ENCODE results near the gene SMYD3. TPM values are rescaled to one million over a fixed set of nuclear protein-coding genes. Genes with fewer than 3 reads are reported as not detected.

The SMYD3 gene
- total and polyA plus RNA-seq, 2 donors (not counting 3 experiments of a cell fraction or from before 2014, with no cell fraction given): 16.0 to 32.1 TPM

DNA sequence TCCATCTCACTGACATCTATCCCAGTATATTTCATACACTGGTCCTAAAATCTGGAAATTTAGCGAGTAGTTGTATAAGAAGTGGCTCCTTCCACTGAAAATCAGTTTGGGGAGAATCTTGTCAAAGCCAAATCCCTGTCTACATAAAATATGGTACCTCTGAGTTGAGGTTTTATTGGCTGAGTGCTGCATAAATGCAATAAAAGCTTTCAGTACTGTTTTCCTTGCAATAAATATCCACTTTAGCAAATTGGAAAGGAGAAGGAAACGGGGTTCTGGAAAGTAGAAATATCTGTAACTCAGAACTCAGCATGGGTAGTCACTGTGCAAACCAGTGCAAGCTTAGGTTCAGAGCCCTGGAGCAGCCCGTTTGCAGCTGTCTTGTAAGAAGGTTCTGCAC lies 580.2 kb downstream of the SMYD3 start:
- no peak for DNase-seq (ENCODE audit: low read depth, low spot score)
- no peak for FAIRE-seq
- Histone ChIP-seq H3K27me3 (ENCODE audit: control insufficient read depth in 2 of 2, insufficient read depth in 2 of 2, low read length in 2 of 2) (no peaks in the 10 kb centered on the region), H3K79me2 (ENCODE audit: control insufficient read depth, insufficient read depth, low read length) (no peaks in the 10 kb centered on the region), H3K4me3 (replicated peaks in 1 of 3; ENCODE audit: insufficient read depth in 1 of 3, low read depth in 1 of 3, low read length in 3 of 3) (no peak overlapping the region), H3K9me1 (replicated peaks; ENCODE audit: control insufficient read depth, extremely low read depth, insufficient read depth, low read length) (no peaks in the 10 kb centered on the region), H3K27ac (ENCODE audit: insufficient read depth, low read depth, low read length) (no peak overlapping the region), H3K9me3 (replicated peaks; ENCODE audit: control insufficient read depth, insufficient read depth, low read length) (no peaks in the 10 kb centered on the region), H3K4me1 (ENCODE audit: control insufficient read depth, extremely low read depth, insufficient read depth, low read length) (no peaks in the 10 kb centered on the region), H3K36me3 (ENCODE audit: control insufficient read depth in 2 of 2, extremely low read depth in 1 of 2, insufficient read depth in 2 of 2, low read length in 2 of 2) (no peaks in the 10 kb centered on the region), H3K9ac (replicated peaks; ENCODE audit: extremely low read depth, insufficient read depth, low read length) (no peak overlapping the region), H2AFZ (ENCODE audit: low read depth, low read length) (no peak overlapping the region), H3K4me2 (ENCODE audit: insufficient read depth, low read length) (no peak overlapping the region), H4K20me1 (replicated peaks; ENCODE audit: control insufficient read depth, extremely low read depth, insufficient read depth, low read length) (no peaks in the 10 kb centered on the region)
- intact Hi-C loops (cut with micrococcal nuclease) (no loop called here), dilution Hi-C loops (cut with MboI; ENCODE audit: extremely low pct_ligation_motif_present, low sequenced_read_pairs) (no loop called here)
- ChIA-PET CTCF (no interaction called here), POLR2A (no interaction called here)
- TF ChIP-seq EZH2 (IDR thresholded peaks at IDR 0.05; ENCODE audit: borderline replicate concordance, low read depth, low read length, severe bottlenecking) (no peak), JUN (IDR thresholded peaks at IDR 0.05; ENCODE audit: borderline replicate concordance, insufficient read depth, insufficient read length, low read depth) (no peak), GATA2 (IDR thresholded peaks at IDR 0.05; ENCODE audit: insufficient read depth, insufficient read length, low read depth, low read length) (no peak), MYC (IDR thresholded peaks at IDR 0.05; ENCODE audit: low read depth, low read length) (no peak), FOS (IDR thresholded peaks at IDR 0.05; ENCODE audit: borderline replicate concordance, insufficient read depth, low read length) (no peak), POLR2AphosphoS5 (IDR thresholded peaks at IDR 0.05; ENCODE audit: insufficient read depth, low read depth, low read length) (no peak), POLR2A (IDR thresholded peaks at IDR 0.05; ENCODE audit: low read depth, low read length) (no peak)
- TF ChIP-seq, protein P1, sequence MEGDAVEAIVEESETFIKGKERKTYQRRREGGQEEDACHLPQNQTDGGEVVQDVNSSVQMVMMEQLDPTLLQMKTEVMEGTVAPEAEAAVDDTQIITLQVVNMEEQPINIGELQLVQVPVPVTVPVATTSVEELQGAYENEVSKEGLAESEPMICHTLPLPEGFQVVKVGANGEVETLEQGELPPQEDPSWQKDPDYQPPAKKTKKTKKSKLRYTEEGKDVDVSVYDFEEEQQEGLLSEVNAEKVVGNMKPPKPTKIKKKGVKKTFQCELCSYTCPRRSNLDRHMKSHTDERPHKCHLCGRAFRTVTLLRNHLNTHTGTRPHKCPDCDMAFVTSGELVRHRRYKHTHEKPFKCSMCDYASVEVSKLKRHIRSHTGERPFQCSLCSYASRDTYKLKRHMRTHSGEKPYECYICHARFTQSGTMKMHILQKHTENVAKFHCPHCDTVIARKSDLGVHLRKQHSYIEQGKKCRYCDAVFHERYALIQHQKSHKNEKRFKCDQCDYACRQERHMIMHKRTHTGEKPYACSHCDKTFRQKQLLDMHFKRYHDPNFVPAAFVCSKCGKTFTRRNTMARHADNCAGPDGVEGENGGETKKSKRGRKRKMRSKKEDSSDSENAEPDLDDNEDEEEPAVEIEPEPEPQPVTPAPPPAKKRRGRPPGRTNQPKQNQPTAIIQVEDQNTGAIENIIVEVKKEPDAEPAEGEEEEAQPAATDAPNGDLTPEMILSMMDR (IDR thresholded peaks at IDR 0.05; ENCODE audit: extremely low read depth in 1 of 2, insufficient read depth in 1 of 2, low read depth in 1 of 2, low read length in 2 of 2): no peak
- TF ChIP-seq, protein P2, sequence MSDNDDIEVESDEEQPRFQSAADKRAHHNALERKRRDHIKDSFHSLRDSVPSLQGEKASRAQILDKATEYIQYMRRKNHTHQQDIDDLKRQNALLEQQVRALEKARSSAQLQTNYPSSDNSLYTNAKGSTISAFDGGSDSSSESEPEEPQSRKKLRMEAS (IDR thresholded peaks at IDR 0.05; ENCODE audit: insufficient read depth, insufficient read length): no peak
- no TSS peak for BruUV-seq (replicated peaks)
